ENCODE results near the gene TMED1. TPM values are rescaled to one million over a fixed set of nuclear protein-coding genes. Genes with fewer than 3 reads are reported as not detected.

The TMED1 gene
- total RNA-seq, 4 donors from 2014 or later = 14.4 to 34.9 (median 26.5) TPM

GRCh38 chr19:10784257-10784656, 51.8 kb downstream of the TMED1 start:
- no peak overlapping the region for H3K4me3 ChIP-seq (ENCODE audit: low read depth, poor library complexity, severe bottlenecking)
- TF ChIP-seq POLR2A (IDR thresholded peaks at IDR 0.05) (no peak), CTCF (IDR thresholded peaks at IDR 0.05) (no peak)
- intact Hi-C loops (cut with DNase I; ENCODE audit: low total_unique reads) = no loop called here
- peak in 1 of 2 donors; percentile 43 for DNase-seq (ENCODE audit: low spot score in 2 of 2)
- 81 to 85% methylated on average over 10 of the region's 10 CpGs for whole genome bisulfite sequencing, 2 donors

- TF ChIP-seq CTCF (IDR thresholded peaks at IDR 0.05) (no peak), POLR2A (IDR thresholded peaks at IDR 0.05) (no peak)
- no peak overlapping the region for H3K4me3 ChIP-seq (ENCODE audit: low read depth, poor library complexity, severe bottlenecking)
- DNase-seq (ENCODE audit: low spot score in 2 of 2) = no peak
- intact Hi-C loops (cut with DNase I; ENCODE audit: low total_unique reads) = no loop called here
- 76 to 87% methylated on average over 13 of the region's 13 CpGs for WGBS, 2 donors
Measured at GRCh38 chr19:10782795-10783194, 53.2 kb downstream of the TMED1 start.

Small RNAs within 50 kb of the gene (microRNA-seq; reads per million reads assigned to microRNA genes)
- gene MIR199A1 (ENCODE audit: borderline number of aligned reads in 1 of 2, borderline replicate concordance in 2 of 2) (0 reads per million in 2 donors), gene MIR6793 (ENCODE audit: borderline number of aligned reads in 1 of 2, borderline replicate concordance in 2 of 2) (0 to 0.57 reads per million in 2 donors)

Other genes with a start within 250 kb of the TMED1 start
- gene AP1M2, start 248.9 kb downstream of the TMED1 start, total RNA-seq = 10 to 100 TPM; 61.3 to 70.3 (median 63.8) TPM
- 100 to 1,000 TPM; 100 to 180 (median 129) TPM for gene SLC44A2, start 210.7 kb downstream of the TMED1 start, total RNA-seq
- gene ILF3, start 181.9 kb downstream of the TMED1 start, total RNA-seq = 100 to 1,000 TPM in 2 of 4 donors, 10 to 100 TPM in 2; 71.8 to 122 (median 97.3) TPM
- gene QTRT1, start 134.8 kb downstream of the TMED1 start, total RNA-seq = 10 to 100 TPM; 25.1 to 33.7 (median 31.0) TPM
- 100 to 1,000 TPM; 182 to 245 (median 218) TPM for gene DNM2, start 118.1 kb downstream of the TMED1 start, total RNA-seq
- gene C19orf38, start 12.2 kb upstream of the TMED1 start, total RNA-seq = under 1 TPM in 2 of 4 donors, not detected in 2; 0.42 to 0.91 TPM
- 10 to 100 TPM; 19.8 to 24.9 (median 21.2) TPM for gene CARM1, start 35.3 kb upstream of the TMED1 start, total RNA-seq
- 10 to 100 TPM; 38.4 to 55.3 (median 47.8) TPM for gene YIPF2, start 92.4 kb upstream of the TMED1 start, total RNA-seq
- 10 to 100 TPM; 39.6 to 53.2 (median 49.8) TPM for gene TIMM29, start 92.6 kb upstream of the TMED1 start, total RNA-seq
- gene SMARCA4, start 124.8 kb upstream of the TMED1 start, total RNA-seq = 100 to 1,000 TPM in 1 of 4 donors, 10 to 100 TPM in 3; 78.4 to 115 (median 81.7) TPM

Measured in lower leg skin (tissue), 4 donors.